GM19463 (cell line): ENCODE data around the gene PDZRN4.

Experiments
- ATAC-seq: cut with Tn5 transposase; IDR thresholded peaks from one replicate; pipeline ENCODE4 v1.9.1; 2021; ENCODE audit warnings: mild to moderate bottlenecking, moderate library complexity; ENCODE audit not compliant: unreplicated experiment

PDZRN4 gene

DNA sequence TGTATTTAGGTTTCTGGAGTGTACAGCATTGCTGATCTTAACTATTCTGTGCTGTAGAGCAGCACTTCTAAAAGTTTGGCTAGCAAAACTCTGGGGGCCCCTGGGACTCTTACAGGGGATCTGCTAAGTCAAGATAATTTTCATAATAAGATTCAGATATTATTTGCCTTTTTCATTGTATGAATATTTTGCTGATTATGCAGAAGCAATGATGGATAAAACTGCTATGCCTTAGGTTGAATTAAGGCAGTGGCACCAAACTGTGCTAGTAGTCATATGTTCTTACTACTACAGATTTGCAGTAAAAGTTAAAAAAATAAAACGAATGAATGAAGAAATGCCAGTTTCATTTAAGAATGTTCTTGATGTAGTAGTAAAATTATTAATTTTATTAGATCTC, 160.1 kb downstream of the PDZRN4 start:
- ATAC-seq, result no peak

DNA sequence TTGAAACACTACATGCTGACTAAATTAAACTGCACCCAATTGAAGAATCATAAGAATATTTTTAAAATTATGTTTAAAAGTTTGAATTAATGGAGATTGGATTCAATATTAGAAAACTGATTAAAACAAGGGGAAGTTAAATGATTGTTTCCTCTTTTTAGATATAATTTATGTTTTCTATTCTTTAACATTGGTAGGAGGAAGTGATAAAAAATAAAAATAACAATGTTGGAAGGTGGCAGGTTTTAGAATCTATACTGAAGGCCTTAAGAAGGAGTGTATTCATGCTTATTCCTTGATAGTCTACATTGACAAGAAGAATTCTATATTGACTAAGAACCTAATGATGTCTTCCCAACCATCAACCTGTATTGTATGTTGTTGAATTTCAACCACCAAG, 168.1 kb downstream of the PDZRN4 start:
- no peak for ATAC-seq

DNA sequence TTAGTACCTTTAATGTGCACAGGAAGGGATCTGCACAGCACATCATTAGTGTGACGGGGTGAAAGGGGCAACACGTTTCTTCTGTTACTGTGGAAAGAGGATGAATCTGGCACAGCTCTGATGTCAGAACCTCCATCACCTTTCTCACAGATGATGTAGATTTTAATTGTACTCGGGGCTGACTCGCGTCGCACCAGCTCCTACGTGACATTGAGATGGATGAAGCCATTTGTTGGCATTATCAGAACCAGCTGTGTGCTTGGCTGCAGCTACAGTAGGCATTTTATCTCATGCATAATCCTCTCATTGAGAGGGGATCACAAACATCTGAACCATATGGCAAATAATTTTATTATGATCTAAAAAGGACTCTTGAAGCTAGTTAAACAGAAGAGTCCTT, 173.6 kb downstream of the PDZRN4 start:
- ATAC-seq, result no peak

GRCh38 chr12:41362510-41362909, 174.4 kb downstream of the PDZRN4 start:
- no peak for ATAC-seq

GRCh38 chr12:41362931-41363330, 174.8 kb downstream of the PDZRN4 start:
- ATAC-seq, result no peak

GRCh38 chr12:41364211-41364610, 176.1 kb downstream of the PDZRN4 start:
- no peak for ATAC-seq

DNA sequence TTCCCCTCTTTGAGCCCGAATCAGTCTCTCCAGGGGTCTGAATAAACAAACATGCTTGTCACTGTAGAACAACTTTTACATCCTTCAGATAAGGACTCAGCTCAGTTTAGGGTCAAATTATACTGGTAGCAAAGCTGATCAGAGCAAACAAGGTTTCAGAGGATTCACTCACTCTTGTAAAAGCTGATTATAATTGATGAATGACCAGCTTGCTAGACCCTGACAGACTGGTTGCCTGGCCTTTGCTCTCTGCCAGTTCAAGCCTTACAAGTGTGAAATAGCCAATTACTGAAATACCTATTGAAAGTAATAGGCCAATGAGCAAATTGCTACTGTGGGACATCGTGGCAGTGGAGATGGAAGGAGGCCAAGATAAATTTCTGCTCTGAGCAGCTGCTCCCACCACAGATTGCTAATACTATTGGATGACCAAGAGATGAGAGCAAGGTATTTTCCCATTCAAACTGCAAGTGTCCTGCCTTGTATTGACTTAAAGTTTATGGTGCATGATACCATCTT, 177.6 kb downstream of the PDZRN4 start:
- ATAC-seq, result no peak

DNA sequence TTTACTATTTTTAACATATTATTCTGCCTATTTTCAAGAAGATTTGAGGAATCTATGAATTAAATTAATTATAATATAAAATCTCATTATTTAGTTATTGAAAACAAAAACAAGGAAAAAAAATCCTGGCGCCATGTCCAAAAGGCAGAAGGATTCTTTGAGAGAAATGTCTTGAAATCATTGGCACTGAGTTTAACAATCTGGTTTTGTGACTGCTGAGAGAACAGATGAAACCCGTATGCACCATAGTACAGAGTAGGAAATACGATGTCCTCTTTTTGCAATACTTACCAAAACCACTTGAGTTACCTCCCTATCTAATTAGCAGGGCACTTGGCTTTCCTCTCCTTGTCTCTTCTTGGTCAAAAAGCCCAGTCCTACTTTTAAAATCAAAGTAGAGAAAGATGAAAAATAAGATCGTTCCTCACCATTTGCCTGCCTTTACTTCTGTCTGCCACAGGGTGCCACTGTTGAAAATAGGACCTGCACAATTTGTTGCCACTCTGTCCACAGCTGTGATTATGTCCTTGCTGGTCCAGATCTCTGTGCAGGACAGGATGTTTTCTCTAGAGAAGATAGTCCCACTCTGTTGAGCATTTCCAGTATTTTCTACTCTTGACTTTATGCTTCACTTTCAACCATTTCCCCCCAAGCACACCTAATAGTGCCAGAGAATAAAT, 179.7 kb downstream of the PDZRN4 start:
- ATAC-seq, result no peak

DNA sequence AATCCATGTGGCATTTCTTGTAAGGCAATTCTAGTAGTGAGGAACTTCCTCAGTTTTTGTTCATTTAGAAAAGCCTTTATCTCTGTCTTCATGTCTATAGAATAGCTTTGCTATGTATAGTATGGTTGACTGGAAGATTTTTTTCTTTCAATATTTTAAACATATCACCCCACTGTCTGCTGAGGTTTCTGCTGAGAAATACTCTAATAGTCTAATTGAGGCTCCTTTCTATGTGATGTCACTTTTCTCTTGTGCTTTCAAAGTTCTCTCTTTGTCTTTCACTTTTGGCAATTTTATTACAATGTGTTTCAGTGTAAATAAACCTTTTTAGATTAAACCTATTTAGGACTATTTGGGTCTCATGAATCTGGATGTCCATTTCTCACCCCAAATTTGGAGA, 192.8 kb downstream of the PDZRN4 start:
- ATAC-seq, result no peak

DNA sequence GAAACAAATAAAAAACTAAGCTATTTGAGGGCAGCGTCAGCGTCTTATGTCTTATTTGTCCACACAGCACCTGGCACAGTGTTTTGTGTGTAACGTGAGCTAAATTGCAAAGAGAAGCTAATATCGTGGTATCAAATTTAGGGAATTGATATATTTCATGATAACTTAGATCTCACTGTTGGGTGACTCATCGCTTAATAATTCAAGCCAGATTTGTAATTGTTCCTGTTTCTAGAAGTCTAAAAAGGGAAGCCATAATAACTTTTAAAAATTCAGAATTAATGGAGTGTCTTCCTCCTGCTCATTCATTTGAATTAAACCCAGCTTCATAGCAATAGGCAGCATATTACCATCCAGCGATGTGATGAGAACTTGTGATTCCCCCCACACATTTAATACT, 214.7 kb downstream of the PDZRN4 start:
- ATAC-seq, result no peak

GRCh38 chr12:41407232-41407799, 219.2 kb downstream of the PDZRN4 start:
- ATAC-seq, result no peak

DNA sequence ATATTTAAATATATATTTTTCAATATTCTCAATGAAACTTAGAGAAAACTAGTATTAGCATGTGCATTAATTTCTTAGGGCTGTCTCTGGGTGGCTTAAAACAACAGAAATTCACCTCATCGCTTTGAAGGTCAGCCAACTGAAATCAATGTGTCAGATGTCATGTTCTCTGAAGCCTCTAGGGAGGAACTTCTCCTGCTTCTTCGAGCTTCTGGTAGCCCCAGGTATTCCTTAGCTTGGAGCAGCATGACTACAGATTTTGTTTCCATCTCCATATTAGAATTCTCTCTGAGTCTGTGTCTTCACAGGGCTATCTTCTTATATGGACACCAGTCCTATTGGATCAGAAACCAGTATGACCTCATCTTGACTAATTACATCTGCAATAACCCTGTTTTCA, 221.5 kb downstream of the PDZRN4 start:
- ATAC-seq, result no peak

GRCh38 chr12:41418586-41418985, 230.5 kb downstream of the PDZRN4 start:
- no peak for ATAC-seq

GRCh38 chr12:41419131-41419893, 231.2 kb downstream of the PDZRN4 start:
- ATAC-seq, result no peak

DNA sequence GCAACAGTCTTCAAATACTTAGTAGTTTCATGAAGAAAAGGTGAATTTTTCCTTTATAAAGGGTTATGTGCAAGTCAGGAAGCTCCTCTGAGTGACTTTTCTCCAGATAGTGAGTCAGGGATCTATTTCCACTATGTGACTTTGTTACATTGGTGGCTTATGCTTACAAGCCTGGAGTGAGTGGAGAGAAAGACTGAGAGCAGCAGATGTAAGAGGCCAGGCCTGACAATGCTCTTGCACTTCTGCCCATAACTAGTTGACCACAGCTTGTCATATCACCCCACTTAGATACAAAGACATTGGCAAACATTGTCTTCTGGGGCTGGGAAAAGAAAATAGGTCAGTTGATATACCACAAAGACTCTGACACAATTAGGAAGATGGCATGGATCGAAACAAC, 236.5 kb downstream of the PDZRN4 start:
- ATAC-seq, result no peak

GRCh38 chr12:41433460-41433859, 245.3 kb downstream of the PDZRN4 start:
- ATAC-seq, result no peak

DNA sequence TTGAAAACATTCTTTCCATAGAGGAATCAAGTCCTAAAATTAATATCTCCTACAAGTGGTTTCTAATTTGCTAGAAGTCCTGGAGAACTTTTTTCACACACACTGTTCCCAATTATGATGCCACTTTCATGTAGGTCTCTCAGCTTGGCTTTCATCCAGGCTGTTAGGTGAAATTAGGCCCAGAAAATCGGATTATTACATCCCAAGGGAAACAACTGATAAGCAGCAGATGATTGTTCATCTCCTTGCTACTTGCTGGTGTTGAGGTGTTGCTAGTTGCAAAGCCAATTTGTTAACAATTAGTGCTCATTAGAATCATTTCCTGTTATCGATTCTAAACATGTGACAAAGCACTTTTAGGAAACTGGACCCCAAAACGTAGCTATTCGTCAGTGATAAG, 248.0 kb downstream of the PDZRN4 start:
- ATAC-seq, result no peak

GRCh38 chr12:41437563-41437962, 249.4 kb downstream of the PDZRN4 start:
- no peak for ATAC-seq

DNA sequence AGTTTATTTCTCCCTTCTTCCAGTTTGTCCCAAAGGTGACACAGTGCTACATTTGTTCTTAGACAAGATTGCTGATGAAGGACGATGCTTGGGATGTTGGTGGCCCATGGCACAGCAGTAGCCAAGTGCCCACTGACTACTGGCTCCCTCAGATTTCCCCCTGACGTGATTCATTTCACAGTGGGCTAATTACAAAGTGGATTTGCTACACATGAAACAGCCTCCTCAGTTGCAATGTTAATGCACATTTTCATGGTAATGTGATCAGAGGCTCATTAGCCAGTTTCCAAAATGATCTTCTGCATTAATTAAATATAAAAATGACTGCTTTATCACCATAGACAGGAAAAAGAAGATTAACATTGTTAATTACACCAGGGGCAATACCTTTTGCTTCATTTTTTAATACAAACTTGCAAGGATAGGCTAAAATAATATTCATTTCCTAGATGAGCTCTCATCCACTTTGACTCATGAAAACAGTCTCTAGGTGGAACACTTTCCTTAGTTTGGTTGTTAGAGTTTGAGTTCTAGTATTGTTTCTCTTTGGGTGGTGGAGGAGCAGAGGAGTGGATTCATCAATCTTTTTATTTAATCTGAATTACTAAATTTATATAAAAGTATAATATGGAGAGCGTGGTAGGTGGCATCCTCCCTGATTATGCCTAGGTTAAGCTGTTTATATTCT, 250.9 kb downstream of the PDZRN4 start:
- ATAC-seq, result no peak

DNA sequence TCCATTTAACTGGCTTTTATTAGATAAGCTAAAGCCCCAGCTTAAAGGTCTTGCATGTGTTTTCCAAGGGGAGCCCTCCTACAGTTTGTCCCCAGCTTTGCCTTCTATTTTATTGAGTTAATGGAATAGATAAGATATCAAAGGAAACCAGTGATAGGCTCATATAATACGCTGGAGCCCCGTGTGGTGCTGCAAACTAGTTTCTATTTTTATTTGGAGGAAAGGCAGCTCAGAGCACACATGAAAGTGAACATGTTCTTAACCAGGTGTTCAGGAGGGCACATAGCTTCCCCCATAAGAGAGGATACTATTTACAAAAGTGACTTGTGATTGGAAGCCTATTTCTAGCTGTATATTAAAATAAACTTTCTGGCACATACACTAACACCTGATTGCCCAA, 251.7 kb downstream of the PDZRN4 start:
- no peak for ATAC-seq

GRCh38 chr12:41441180-41441579, 253.1 kb downstream of the PDZRN4 start:
- no peak for ATAC-seq
